ENCODE results near the gene CAMTA1. TPM values are rescaled to one million over a fixed set of nuclear protein-coding genes. Genes with fewer than 3 reads are reported as not detected.
"Not testable (repeated sequence)": the region's sequence is repeated elsewhere in the genome, so short reads cannot be mapped to it uniquely, and the experiment has no call there.

Gene CAMTA1
- total RNA-seq, 1 experiment from 2014 or later: 50.3 TPM

- no peak overlapping the region for H3K4me3 Mint-ChIP-seq (ENCODE audit: low read depth, unreplicated experiment)
- BruUV-seq (replicated peaks): no TSS peak
Measured at GRCh38 chr1:6918925-6919511, 133.8 kb downstream of the CAMTA1 start.

GRCh38 chr1:6921506-6921905 is 136.3 kb downstream of the CAMTA1 start:
- CTCF ChIA-PET; H3K4me3 Mint-ChIP-seq (ENCODE audit: low read depth, unreplicated experiment); BruUV-seq (replicated peaks): not testable (repeated sequence)

More at GRCh38 chr1:6918925-6919511, 133.8 kb downstream of the CAMTA1 start:
- peaks cover 6% of the 10 kb centered on the region for H3K9me3 Mint-ChIP-seq (ENCODE audit: low read depth, unreplicated experiment)
- H3K27ac Mint-ChIP-seq (ENCODE audit: unreplicated experiment): no peak overlapping the region
- intact Hi-C loops (cut with micrococcal nuclease; ENCODE audit: unreplicated experiment): no loop called here
- CTCF ChIA-PET: no interaction called here
- no peak for TF ChIP-seq CTCF (IDR thresholded peaks at IDR 0.05; ENCODE audit: unreplicated experiment)
- peaks cover 22% of the 10 kb centered on the region for H3K27me3 Mint-ChIP-seq (ENCODE audit: unreplicated experiment)
- no peak for DNase-seq
- peaks cover 8% of the 10 kb centered on the region for H3K4me1 Mint-ChIP-seq (ENCODE audit: low read depth, unreplicated experiment)
- H3K36me3 Mint-ChIP-seq (ENCODE audit: insufficient read depth, unreplicated experiment): no peaks in the 10 kb centered on the region

GRCh38 chr1:6922096-6922931 is 137.1 kb downstream of the CAMTA1 start:
- no peak overlapping the region for H3K27ac Mint-ChIP-seq (ENCODE audit: unreplicated experiment)
- intact Hi-C loops (cut with micrococcal nuclease; ENCODE audit: unreplicated experiment): no loop called here
- no TSS peak for BruUV-seq (replicated peaks)
- H3K27me3 Mint-ChIP-seq (ENCODE audit: unreplicated experiment): peaks cover 53% of the 10 kb centered on the region
- no peak for DNase-seq
- H3K4me3 Mint-ChIP-seq (ENCODE audit: low read depth, unreplicated experiment): no peak overlapping the region
- TF ChIP-seq CTCF (IDR thresholded peaks at IDR 0.05; ENCODE audit: unreplicated experiment): no peak
- no peaks in the 10 kb centered on the region for H3K36me3 Mint-ChIP-seq (ENCODE audit: insufficient read depth, unreplicated experiment)
- peaks cover 1% of the 10 kb centered on the region for H3K4me1 Mint-ChIP-seq (ENCODE audit: low read depth, unreplicated experiment)
- peaks cover 6% of the 10 kb centered on the region for H3K9me3 Mint-ChIP-seq (ENCODE audit: low read depth, unreplicated experiment)
- CTCF ChIA-PET: no interaction called here

More at GRCh38 chr1:6921506-6921905, 136.3 kb downstream of the CAMTA1 start:
- intact Hi-C loops (cut with micrococcal nuclease; ENCODE audit: unreplicated experiment); H3K9me3 Mint-ChIP-seq (ENCODE audit: low read depth, unreplicated experiment); H3K4me1 Mint-ChIP-seq (ENCODE audit: low read depth, unreplicated experiment); DNase-seq; H3K36me3 Mint-ChIP-seq (ENCODE audit: insufficient read depth, unreplicated experiment); H3K27ac Mint-ChIP-seq (ENCODE audit: unreplicated experiment): not testable (repeated sequence)
- H3K27me3 Mint-ChIP-seq (ENCODE audit: unreplicated experiment): peaks cover 46% of the 10 kb centered on the region

GRCh38 chr1:6923012-6923411 is 137.8 kb downstream of the CAMTA1 start:
- CTCF ChIA-PET: no interaction called here
- H3K27me3 Mint-ChIP-seq (ENCODE audit: unreplicated experiment): peaks cover 53% of the 10 kb centered on the region
- H3K4me1 Mint-ChIP-seq (ENCODE audit: low read depth, unreplicated experiment): no peaks in the 10 kb centered on the region
- no peak overlapping the region for H3K4me3 Mint-ChIP-seq (ENCODE audit: low read depth, unreplicated experiment)
- TF ChIP-seq CTCF (IDR thresholded peaks at IDR 0.05; ENCODE audit: unreplicated experiment): no peak
- no peak for DNase-seq
- H3K27ac Mint-ChIP-seq (ENCODE audit: unreplicated experiment): no peak overlapping the region
- no peaks in the 10 kb centered on the region for H3K36me3 Mint-ChIP-seq (ENCODE audit: insufficient read depth, unreplicated experiment)
- BruUV-seq (replicated peaks): no TSS peak
- H3K9me3 Mint-ChIP-seq (ENCODE audit: low read depth, unreplicated experiment): peaks cover 4% of the 10 kb centered on the region
- intact Hi-C loops (cut with micrococcal nuclease; ENCODE audit: unreplicated experiment): no loop called here

GRCh38 chr1:6923416-6923815 is 138.2 kb downstream of the CAMTA1 start:
- Mint-ChIP-seq H3K4me1 (ENCODE audit: low read depth, unreplicated experiment) (no peaks in the 10 kb centered on the region), H3K36me3 (ENCODE audit: insufficient read depth, unreplicated experiment) (no peaks in the 10 kb centered on the region), H3K27me3 (ENCODE audit: unreplicated experiment) (peaks cover 53% of the 10 kb centered on the region), H3K4me3 (ENCODE audit: low read depth, unreplicated experiment) (no peak overlapping the region), H3K9me3 (ENCODE audit: low read depth, unreplicated experiment) (peaks cover 4% of the 10 kb centered on the region), H3K27ac (ENCODE audit: unreplicated experiment) (no peak overlapping the region)
- DNase-seq: no peak
- CTCF ChIA-PET: no interaction called here
- BruUV-seq (replicated peaks): no TSS peak
- intact Hi-C loops (cut with micrococcal nuclease; ENCODE audit: unreplicated experiment): no loop called here
- TF ChIP-seq CTCF (IDR thresholded peaks at IDR 0.05; ENCODE audit: unreplicated experiment): no peak
